Breast epithelium (tissue), 4 donors: Measurements from ENCODE around the gene BFSP1. TPM values are rescaled to one million over a fixed set of nuclear protein-coding genes. Genes with fewer than 3 reads are reported as not detected.

Source experiments
- DNase-seq, 2 donors: peaks; one replicate each; pipeline ENCODE4 v3.0.0-alpha.2; 2019; ENCODE audit warnings: low spot score in 2 of 2
- H3K27ac ChIP-seq, 2 donors: fragments of 200-600 bp; sonication (generic) in 1 of 2; one replicate each; pipeline ENCODE4 v1.5.1; 2016 to 2019; ENCODE audit warnings: mild to moderate bottlenecking in 1 of 2
- H3K27me3 ChIP-seq, 2 donors: fragments of 200-600 bp; sonication (generic) in 1 of 2; one replicate each; pipeline versions ENCODE4 v1.5.1 to v1.6.0; 2017 to 2019; ENCODE audit warnings: control low read depth in 1 of 2, mild to moderate bottlenecking in 1 of 2
- H3K36me3 ChIP-seq: fragments of 200-600 bp; one replicate; pipeline ENCODE4 v1.5.1; 2019
- H3K4me1 ChIP-seq, 2 donors: fragments of 200-600 bp; sonication (generic); one replicate each; pipeline ENCODE4 v1.5.1; 2016 to 2019; ENCODE audit warnings: control low read depth in 1 of 2
- H3K4me3 ChIP-seq, 3 donors: fragments of 200-600 bp; sonication (generic); 1 replicate in 2 of 3; 2 replicates in 1 of 3; pipeline ENCODE4 v1.5.1; 2016 to 2019; ENCODE audit warnings: mild to moderate bottlenecking in 3 of 3, moderate library complexity in 2 of 3
- H3K9me3 ChIP-seq, 2 donors: fragments of 200-600 bp; sonication (generic) in 1 of 2; one replicate each; pipeline ENCODE4 v1.5.1; 2016 to 2019; ENCODE audit warnings: control low read depth in 1 of 2
- CTCF ChIP-seq, 3 donors: fragments of 450-650 bp; IDR thresholded peaks; one replicate each; pipeline ENCODE4 v1.5.1; 2016 to 2017; ENCODE audit warnings: antibody characterized with exemption in 3 of 3, mild to moderate bottlenecking in 3 of 3, moderate library complexity in 3 of 3
- POLR2A ChIP-seq: fragments of 450-650 bp; IDR thresholded peaks from one replicate; pipeline ENCODE4 v1.6.1; 2016; ENCODE audit warnings: antibody characterized with exemption, mild to moderate bottlenecking, moderate library complexity
- POLR2AphosphoS5 ChIP-seq, 3 donors: sonication (generic); formaldehyde crosslinking; IDR thresholded peaks; one replicate each; pipeline ENCODE4 v1.6.1; 2017; ENCODE audit warnings: antibody characterized with exemption in 3 of 3
- intact Hi-C: fragments of 100-400 bp; cut with DNase I; formaldehyde crosslinking; loops from one replicate; pipeline ENCODE4 v1.15.1; 2023; ENCODE audit warnings: low total_unique reads
- total RNA-seq, 3 donors: library from RNA; depleted of rRNA; stranded (reverse); fragments of >200 nt; gene quantifications; one replicate each; pipeline ENCODE4 v1.1.0, GENCODE V29; 2016

The BFSP1 gene
- total RNA-seq, 3 donors from 2014 or later = 0.80 to 2.8 (median 1.6) TPM

GRCh38 chr20:17543531-17544131 is 12.5 kb upstream of the BFSP1 start:
- intact Hi-C loops = no loop called here
- TF ChIP-seq CTCF (IDR thresholded peaks at IDR 0.05) (no peak), POLR2A (no peak), POLR2AphosphoS5 (IDR thresholded peaks at IDR 0.05) (peak in 2 of 3 donors; percentile 14)

GRCh38 chr20:17542993-17543412 is 11.8 kb upstream of the BFSP1 start:
- no peak overlapping the region for H3K4me3 ChIP-seq
- peaks cover 0 to 6% of the 10 kb centered on the region in 2 donors for H3K4me1 ChIP-seq
- peak overlapping the region; percentile 75 for H3K27ac ChIP-seq
- no peaks in the 10 kb centered on the region for H3K9me3 ChIP-seq
- intact Hi-C loops = loop anchor here (1.0 kb wide), 1 partner anchor 14 kb away; no protein-coding TSS in a partner anchor
- H3K36me3 ChIP-seq = no peaks in the 10 kb centered on the region
- H3K27me3 ChIP-seq = no peaks in the 10 kb centered on the region
- TF ChIP-seq CTCF (IDR thresholded peaks at IDR 0.05) (no peak), POLR2A (no peak), POLR2AphosphoS5 (IDR thresholded peaks at IDR 0.05) (peak in 1 of 3 donors; percentile 66)
- no peak for DNase-seq

More at GRCh38 chr20:17543531-17544131, 12.5 kb upstream of the BFSP1 start:
- Histone ChIP-seq H3K4me1 (peaks cover 0 to 6% of the 10 kb centered on the region in 2 donors), H3K4me3 (no peak overlapping the region), H3K36me3 (no peaks in the 10 kb centered on the region), H3K9me3 (no peaks in the 10 kb centered on the region), H3K27ac (peak overlapping the region; percentile 75), H3K27me3 (no peaks in the 10 kb centered on the region)
- DNase-seq = no peak

GRCh38 chr20:17542481-17542880 is 11.3 kb upstream of the BFSP1 start:
- no peak for TF ChIP-seq POLR2A
- Histone ChIP-seq H3K4me1 (peaks cover 0 to 6% of the 10 kb centered on the region in 2 donors), H3K36me3 (no peaks in the 10 kb centered on the region), H3K27ac (peak overlapping the region in 1 of 2 donors; percentile 75), H3K27me3 (no peaks in the 10 kb centered on the region), H3K4me3 (no peak overlapping the region), H3K9me3 (no peaks in the 10 kb centered on the region)
- intact Hi-C loops = loop anchor here (1.0 kb wide), 1 partner anchor 15 kb away; no protein-coding TSS in a partner anchor
- DNase-seq = no peak

GRCh38 chr20:17541996-17542395 is 10.8 kb upstream of the BFSP1 start:
- TF ChIP-seq CTCF (IDR thresholded peaks at IDR 0.05) (no peak), POLR2A (no peak), POLR2AphosphoS5 (IDR thresholded peaks at IDR 0.05) (no peak)
- intact Hi-C loops = loop anchor here (1.0 kb wide), 1 partner anchor 15 kb away; no protein-coding TSS in a partner anchor
- H3K4me1 ChIP-seq = peaks cover 0 to 6% of the 10 kb centered on the region in 2 donors
- H3K9me3 ChIP-seq = no peaks in the 10 kb centered on the region
- no peak overlapping the region for H3K4me3 ChIP-seq
- no peaks in the 10 kb centered on the region for H3K27me3 ChIP-seq
- peak overlapping the region in 1 of 2 donors; percentile 19 for H3K27ac ChIP-seq
- no peak for DNase-seq
- H3K36me3 ChIP-seq = no peaks in the 10 kb centered on the region

DNA sequence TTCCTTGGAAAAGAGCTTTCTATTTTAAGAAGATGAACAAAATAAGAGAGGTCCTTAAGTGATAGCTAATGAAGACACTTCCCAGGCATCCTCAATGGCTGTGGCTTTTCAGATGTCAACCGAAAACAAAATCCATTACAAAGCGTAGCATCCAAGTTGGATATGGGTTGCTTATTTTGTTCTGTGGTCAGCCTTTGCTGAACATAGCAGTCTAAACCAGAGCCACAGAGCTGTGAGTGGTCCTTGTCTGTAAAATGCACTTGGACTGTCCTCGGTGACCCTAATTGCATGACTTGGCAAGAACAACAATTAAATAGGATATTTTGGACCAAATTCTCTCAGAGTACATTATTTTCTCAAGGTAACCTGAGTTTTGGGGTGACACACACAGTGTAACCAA is 10.4 kb upstream of the BFSP1 start:
- Histone ChIP-seq H3K9me3 (no peaks in the 10 kb centered on the region), H3K27me3 (no peaks in the 10 kb centered on the region), H3K4me3 (no peak overlapping the region), H3K27ac (peak overlapping the region in 1 of 2 donors; percentile 19), H3K4me1 (peaks cover 0 to 6% of the 10 kb centered on the region in 2 donors), H3K36me3 (no peaks in the 10 kb centered on the region)
- no peak for DNase-seq
- TF ChIP-seq POLR2A = no peak
- no peak for TF ChIP-seq CTCF (IDR thresholded peaks at IDR 0.05)
- no peak for TF ChIP-seq POLR2AphosphoS5 (IDR thresholded peaks at IDR 0.05)
- intact Hi-C loops = no loop called here
